ENCODE data around the gene ROR1.

Gene ROR1

GRCh38 chr1:64062529-64062928 lies 288.7 kb downstream of the ROR1 start:
- no peak overlapping the region for H3K4me3 ChIP-seq (ENCODE audit: low read length)
- TF ChIP-seq CTCF (conservative IDR thresholded peaks at IDR 0.05; ENCODE audit: low read depth, low read length), result no peak
- no peak for DNase-seq (ENCODE audit: low read depth)

- H3K4me3 ChIP-seq (ENCODE audit: low read length), result no peak overlapping the region
- TF ChIP-seq CTCF (conservative IDR thresholded peaks at IDR 0.05; ENCODE audit: low read depth, low read length), result no peak
- no peak for DNase-seq (ENCODE audit: low read depth)
Measured at GRCh38 chr1:64062941-64063581, 289.2 kb downstream of the ROR1 start.

GRCh38 chr1:64065571-64065970 lies 291.8 kb downstream of the ROR1 start:
- TF ChIP-seq CTCF (conservative IDR thresholded peaks at IDR 0.05; ENCODE audit: low read depth, low read length), result no peak
- no peak for DNase-seq (ENCODE audit: low read depth)
- no peak overlapping the region for H3K4me3 ChIP-seq (ENCODE audit: low read length)

- TF ChIP-seq CTCF (conservative IDR thresholded peaks at IDR 0.05; ENCODE audit: low read depth, low read length), result no peak
- no peak for DNase-seq (ENCODE audit: low read depth)
- H3K4me3 ChIP-seq (ENCODE audit: low read length), result no peak overlapping the region
Measured at GRCh38 chr1:64072089-64072793, 298.4 kb downstream of the ROR1 start.

GRCh38 chr1:64073705-64074104 lies 299.9 kb downstream of the ROR1 start:
- DNase-seq (ENCODE audit: low read depth), result no peak
- H3K4me3 ChIP-seq (ENCODE audit: low read length), result no peak overlapping the region
- TF ChIP-seq CTCF (conservative IDR thresholded peaks at IDR 0.05; ENCODE audit: low read depth, low read length), result no peak

- DNase-seq (ENCODE audit: low read depth), result no peak
- no peak for TF ChIP-seq CTCF (conservative IDR thresholded peaks at IDR 0.05; ENCODE audit: low read depth, low read length)
Measured at GRCh38 chr1:64074767-64075166, 300.9 kb downstream of the ROR1 start.

More at GRCh38 chr1:64074767-64075166, 300.9 kb downstream of the ROR1 start:
- H3K4me3 ChIP-seq (ENCODE audit: low read length), result no peak overlapping the region
